ENCODE results near the gene ZBTB21.
"Not testable (repeated sequence)": the region's sequence is repeated elsewhere in the genome, so short reads cannot be mapped to it uniquely, and the experiment has no call there.

ZBTB21 gene

DNA sequence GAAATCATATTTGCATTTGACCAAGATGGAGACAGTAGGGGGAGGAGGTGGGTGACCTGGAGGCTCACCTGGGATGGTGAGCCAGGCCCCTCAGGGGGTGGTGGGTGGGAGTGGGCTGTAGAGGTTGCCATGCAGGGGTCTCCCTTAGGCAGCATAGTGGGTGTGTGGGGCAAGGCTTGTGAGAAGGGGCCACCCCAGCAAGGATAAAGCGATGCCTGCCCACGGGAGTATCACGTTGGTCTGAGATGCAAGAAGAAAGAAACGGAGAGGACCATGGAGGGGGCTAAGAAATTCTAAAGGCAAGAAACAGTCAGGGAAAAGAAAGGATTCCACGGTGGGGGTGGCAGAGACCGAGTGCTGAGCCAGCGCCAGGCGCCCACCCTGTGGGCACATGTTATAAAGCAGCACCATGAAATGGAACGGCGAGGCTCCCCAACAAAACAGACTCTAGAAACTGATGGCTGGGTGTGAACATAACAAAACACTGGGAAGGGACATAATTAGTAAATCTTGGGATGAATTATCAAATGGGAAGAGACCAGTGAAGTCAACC lies 44.6 kb downstream of the ZBTB21 start:
- DNase-seq = no peak

- DNase-seq = no peak
Observed at GRCh38 chr21:41965045-41965444, 45.1 kb downstream of the ZBTB21 start.

DNA sequence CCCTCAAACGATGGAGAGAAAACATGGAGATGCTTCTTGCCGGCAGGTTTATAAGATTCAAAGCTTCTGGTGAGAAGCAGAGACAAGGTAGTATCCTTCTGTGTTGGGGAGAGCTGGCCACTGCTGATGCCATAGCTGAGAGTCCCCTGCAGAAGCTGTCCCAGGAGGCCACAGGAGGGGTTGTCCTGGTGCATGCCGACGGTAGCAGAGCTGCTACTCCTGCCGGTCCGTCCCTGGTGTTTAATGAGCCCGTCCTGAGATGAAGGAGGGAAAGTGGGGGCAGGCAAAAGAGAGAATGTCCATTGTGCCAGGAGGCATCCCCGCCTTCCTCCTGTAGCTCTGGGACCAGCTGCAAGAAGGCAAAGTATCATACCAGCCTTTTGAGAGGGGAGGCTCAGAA lies 46.0 kb downstream of the ZBTB21 start:
- DNase-seq = no peak

DNA sequence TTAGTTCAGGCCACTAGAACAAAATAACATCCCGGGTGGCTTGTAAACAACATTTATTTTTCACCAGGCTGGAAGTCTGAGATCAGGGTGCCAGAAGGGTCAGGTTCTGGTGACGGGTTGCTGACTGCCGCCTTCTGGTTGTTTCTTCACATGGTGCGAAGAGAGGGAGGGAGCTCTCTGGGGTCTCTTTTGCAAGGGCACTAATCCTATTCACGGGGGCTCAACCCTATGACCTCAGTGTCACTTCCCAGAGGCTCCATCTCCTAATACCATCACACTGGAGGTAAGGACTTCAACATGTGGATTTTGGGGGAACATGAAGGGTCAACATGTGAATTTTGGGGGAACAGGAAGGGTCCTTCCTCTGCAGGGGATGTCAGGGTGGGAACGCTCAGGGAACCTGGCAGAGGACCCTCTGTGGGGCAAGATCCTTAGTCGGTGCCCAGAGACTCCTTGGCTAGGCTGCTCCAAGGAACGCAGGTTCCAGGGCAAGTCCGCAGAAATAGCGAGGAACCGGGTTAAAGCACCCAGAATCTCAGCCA lies 47.7 kb downstream of the ZBTB21 start:
- no peak for DNase-seq

DNA sequence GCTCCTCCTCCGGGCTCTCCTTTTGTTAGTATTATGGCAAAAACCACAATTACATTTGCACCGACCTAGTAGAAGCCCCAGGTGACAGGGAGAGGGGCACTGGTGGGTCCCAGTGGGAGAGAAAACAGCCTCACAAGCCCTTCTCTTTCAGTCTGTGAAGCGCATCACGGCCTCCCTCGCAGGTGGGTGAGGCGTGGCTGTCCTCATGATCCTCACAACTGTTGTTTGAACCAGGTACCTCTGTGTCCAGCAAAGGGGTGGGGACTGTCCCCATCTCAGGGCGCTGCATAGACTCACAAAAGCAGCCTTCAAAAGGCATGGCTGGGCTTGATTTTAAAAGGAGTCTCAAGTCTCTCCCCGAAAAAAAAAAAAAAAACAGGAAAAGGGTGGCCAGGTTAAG lies 48.4 kb downstream of the ZBTB21 start:
- no peak for DNase-seq

GRCh38 chr21:41961282-41961701 lies 48.9 kb downstream of the ZBTB21 start:
- DNase-seq = no peak

GRCh38 chr21:41960386-41960785 lies 49.8 kb downstream of the ZBTB21 start:
- DNase-seq = no peak

GRCh38 chr21:41959697-41960096 lies 50.5 kb downstream of the ZBTB21 start:
- DNase-seq = not testable (repeated sequence)

DNA sequence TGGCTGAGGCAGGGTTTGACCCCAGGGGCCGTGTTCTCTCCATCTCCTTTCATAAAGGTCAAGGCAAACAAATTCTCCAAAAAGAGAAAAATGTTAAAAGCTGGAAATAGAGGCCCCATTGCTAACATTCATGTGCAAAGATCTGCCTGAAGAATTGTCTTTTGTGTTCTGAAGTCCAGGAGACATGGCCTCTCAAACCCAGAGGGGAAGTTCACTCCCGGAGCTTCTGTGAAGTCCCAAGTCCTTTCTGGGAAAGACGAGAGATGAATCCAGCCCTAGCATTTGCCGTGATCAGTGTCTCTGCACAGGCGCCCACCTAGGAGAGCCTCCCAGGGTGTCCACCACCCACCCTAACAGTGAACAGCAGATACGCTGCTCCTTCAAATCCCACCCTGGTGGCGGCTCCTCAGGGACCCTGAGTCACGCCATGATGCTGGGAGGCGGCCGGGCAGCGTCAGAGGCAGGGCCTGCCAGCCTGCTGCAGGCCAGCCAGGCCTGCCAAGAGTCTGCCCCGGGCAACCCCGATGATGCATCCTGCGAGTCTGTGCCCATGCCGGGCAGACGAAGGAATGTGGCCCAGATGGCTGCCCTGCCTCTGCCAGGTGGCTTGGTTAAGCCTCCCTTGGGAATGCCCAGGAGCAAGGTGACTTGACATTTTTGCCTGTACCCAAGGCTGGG lies 51.1 kb downstream of the ZBTB21 start:
- DNase-seq = no peak

- DNase-seq = no peak
Observed at GRCh38 chr21:41957991-41958766, 52.0 kb downstream of the ZBTB21 start.

DNA sequence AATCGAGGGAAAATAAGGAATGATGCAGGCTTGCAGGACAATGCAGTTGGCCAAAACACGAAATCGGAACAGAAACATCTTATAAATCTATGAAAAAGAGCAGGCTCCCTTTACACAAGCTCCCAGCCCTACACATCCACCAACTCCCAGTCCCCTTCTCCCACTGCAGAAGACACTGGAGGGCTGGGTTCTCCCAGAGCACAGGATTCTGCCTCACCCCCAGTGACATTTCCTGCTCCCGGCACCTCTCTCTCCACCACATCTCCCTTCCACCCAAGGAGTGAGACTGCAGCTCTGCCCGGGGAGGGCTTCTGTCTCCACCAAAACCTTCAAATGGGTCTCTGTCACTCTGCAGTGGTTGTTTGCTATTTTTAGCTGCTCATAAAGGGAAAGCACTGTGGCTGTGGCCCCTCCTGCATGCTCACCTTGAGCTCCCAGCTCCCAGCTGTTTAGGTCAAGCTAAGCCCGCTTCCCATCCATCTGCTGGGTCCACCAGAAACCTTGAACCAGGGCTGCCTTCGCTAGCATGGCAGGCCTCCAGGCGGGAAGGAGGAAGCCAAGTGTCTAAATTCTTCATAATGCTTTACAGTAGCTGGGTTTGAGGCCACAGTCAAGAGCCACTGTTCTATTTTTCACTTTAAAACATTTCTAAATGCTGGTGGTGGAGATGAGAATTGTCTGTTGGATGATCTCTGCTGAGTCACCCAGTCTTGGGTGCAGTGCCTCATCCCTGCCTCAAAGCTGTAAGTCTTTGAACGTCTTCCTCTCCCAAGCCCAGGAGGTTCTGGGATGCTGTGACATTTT lies 53.0 kb downstream of the ZBTB21 start:
- DNase-seq = no peak

GRCh38 chr21:41955516-41955915 lies 54.6 kb downstream of the ZBTB21 start:
- DNase-seq = no peak

DNA sequence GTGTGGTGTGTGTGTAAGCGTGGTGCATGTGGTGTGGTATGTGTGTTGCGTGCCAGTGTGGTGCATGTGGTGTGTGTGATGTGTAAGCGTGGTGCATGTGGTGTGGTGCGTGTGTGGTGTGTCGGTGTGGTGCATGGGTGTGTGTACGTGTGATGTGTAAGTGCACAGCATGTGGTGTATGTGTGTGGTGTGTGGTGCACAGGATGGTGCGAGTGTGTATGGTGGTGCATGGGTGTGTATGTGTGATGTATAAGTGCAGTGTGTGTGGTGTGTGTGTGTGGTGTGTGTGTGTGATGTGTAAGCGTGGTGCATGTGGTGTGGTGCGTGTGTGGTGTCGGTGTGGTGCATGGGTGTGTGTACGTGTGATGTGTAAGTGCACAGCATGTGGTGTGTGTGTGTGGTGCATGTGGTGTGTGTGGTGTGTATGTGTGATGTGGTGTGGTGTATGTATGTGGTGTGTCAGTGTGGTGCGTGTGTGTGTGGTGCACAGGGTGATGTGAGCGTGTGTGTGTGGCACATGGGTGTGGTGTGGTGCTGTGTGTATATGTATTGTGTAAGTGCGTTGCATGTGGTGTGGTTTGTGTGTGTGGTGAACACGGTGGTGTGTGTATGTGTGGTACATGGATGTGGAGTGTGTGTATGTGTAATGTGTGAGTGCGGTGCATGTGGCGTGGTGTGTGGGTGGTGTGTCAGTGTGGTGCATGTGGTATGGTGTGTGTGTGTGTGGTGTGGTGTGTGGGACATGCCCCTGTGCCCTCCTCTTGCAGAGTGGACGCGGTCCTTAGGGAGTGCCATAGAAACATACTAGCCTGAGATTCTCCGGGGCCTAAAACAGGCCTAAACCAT lies 55.3 kb downstream of the ZBTB21 start:
- no peak for DNase-seq

- no peak for DNase-seq
Observed at GRCh38 chr21:41953831-41954653, 56.1 kb downstream of the ZBTB21 start, which contains the start of gene C2CD2. Gene C2CD2, minus strand, starts transcription at chr21:41954018. Its CDS starts 370 bp downstream, at chr21:41953648.

DNA sequence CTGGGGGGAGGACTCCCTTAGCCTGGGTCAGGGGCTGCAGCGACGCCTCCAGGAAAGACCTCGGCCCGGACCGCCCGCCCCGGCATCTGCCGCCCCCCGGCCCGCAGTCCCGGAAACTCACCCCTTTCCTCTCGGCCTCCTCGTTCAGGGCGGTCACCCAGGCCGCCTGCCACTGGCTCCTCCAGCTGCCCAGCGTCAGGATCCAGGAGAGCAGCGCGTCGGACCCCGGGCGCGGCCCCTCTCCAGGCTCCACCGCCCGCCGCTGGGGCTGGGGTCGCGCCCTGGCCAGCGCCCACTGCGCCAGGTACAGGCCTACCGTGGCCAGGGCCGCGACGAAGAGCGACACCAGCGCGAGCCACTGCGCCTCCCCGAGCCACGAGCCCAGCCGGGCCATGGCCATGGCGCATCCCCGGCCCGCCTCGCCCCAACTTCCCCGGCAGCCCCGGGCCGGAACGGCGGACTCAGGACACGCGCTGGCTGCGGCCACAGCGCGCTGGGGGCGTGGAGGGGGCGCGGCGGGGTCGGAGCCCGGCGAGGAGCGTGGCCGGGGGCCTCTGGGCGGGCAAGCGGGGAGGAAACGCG lies 56.8 kb downstream of the ZBTB21 start:
- no peak for DNase-seq

GRCh38 chr21:41952568-41953248 lies 57.5 kb downstream of the ZBTB21 start:
- no peak for DNase-seq

GRCh38 chr21:41951876-41952567 lies 58.1 kb downstream of the ZBTB21 start:
- no peak for DNase-seq

DNA sequence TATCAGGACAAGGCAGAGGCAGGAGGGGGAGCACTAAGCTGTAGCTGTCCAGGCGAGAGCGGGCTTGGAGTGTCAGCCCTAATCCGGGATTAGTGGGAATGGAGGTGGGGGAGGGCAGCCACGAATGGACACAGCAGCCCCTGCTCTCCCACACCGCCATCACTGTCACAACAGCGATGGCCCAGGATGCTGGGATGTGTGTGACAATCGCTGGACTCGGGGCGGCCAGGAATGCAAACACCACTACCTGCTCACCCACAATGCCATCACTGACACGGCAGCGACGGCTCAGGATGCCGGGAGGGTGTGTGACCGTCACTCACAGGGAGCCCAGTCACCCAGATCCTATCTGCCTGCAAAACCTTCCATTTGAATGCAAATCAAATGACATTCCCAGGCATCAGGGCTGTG lies 59.2 kb downstream of the ZBTB21 start:
- no peak for DNase-seq

DNA sequence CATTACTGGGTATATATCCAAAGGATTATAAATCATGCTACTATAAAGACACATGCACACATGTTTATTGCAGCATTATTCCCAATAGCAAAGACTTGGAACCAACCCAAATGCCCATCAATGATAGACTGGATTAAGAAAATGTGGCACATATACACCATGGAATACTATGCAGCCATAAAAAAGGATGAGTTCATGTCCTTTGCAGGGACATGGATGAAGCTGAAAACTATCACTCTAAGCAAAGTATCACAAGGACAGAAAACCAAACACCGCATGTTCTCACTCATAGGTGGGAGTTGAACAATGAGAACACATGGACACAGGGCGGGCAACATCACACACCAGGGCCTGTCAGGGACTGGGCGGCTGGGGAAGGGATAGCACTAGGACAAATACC lies 60.5 kb downstream of the ZBTB21 start:
- not testable (repeated sequence) for DNase-seq
